Lower leg skin (tissue), 3 donors: Measurements from ENCODE around the gene FANCI.

Experiments
- POLR2A ChIP-seq, 2 donors: fragments of 450-650 bp; IDR thresholded peaks; one replicate each; pipeline ENCODE4 v1.6.1; 2016 to 2017; ENCODE audit warnings: antibody characterized with exemption in 2 of 2, mild to moderate bottlenecking in 1 of 2, moderate library complexity in 1 of 2
- TF ChIP-seq, protein P1 (sequence below), 3 donors: fragments of 450-650 bp; IDR thresholded peaks; one replicate each; pipeline ENCODE4 v1.5.1; 2016; ENCODE audit warnings: antibody characterized with exemption in 3 of 3, mild to moderate bottlenecking in 3 of 3, moderate library complexity in 2 of 3

GRCh38 chr15:89227425-89227824, 16.4 kb upstream of the FANCI start:
- TF ChIP-seq POLR2A (IDR thresholded peaks at IDR 0.05) = no peak
- TF ChIP-seq, protein P1, sequence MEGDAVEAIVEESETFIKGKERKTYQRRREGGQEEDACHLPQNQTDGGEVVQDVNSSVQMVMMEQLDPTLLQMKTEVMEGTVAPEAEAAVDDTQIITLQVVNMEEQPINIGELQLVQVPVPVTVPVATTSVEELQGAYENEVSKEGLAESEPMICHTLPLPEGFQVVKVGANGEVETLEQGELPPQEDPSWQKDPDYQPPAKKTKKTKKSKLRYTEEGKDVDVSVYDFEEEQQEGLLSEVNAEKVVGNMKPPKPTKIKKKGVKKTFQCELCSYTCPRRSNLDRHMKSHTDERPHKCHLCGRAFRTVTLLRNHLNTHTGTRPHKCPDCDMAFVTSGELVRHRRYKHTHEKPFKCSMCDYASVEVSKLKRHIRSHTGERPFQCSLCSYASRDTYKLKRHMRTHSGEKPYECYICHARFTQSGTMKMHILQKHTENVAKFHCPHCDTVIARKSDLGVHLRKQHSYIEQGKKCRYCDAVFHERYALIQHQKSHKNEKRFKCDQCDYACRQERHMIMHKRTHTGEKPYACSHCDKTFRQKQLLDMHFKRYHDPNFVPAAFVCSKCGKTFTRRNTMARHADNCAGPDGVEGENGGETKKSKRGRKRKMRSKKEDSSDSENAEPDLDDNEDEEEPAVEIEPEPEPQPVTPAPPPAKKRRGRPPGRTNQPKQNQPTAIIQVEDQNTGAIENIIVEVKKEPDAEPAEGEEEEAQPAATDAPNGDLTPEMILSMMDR (IDR thresholded peaks at IDR 0.05) = no peak
